ENCODE data around the gene TRRAP. TPM values are rescaled to one million over a fixed set of nuclear protein-coding genes. Genes with fewer than 3 reads are reported as not detected.
"Not testable (repeated sequence)": the region's sequence is repeated elsewhere in the genome, so short reads cannot be mapped to it uniquely, and the experiment has no call there.

The TRRAP gene
- total RNA-seq, 5 donors from 2014 or later (not counting 1 experiment from before 2014, with no cell fraction given), result 53.9 to 71.7 (median 65.8) TPM

DNA sequence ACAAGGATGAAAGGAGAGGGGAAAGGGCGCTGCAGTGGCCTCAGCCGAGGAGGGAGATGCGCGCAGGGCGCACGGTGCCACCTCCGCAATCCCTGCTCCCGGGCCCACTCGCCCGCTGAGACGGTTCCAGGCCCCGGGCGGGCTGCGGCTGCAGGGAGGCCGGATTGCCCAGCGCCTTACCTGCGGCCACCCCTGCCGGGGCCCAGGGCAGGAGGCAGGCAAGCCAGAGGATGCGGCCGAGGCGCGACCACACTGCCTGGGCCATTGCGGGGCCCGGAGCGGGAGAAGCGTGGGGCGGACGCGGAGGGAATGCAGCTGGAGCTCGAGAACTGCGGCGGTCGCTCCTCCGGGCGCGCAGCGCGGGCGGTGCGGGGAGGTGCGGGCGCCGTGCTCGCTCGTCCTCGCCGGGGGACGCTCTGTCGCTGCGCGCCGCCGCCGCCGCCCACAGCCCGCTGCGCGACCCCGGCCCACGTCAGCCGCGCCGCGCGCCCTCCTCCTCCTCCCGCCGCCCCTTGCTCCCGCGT is 8.7 kb upstream of the TRRAP start, which contains the start of gene TMEM130:
TMEM130 (minus strand) TSS at position 418 of the 524 bp plus-strand sequence; CDS start at position 265, 153 bp downstream.
- WGBS (ENCODE audit: insufficient coverage), result 1% methylated on average over 69 of the region's 69 CpGs
- Mint-ChIP-seq H3K4me1 (peaks cover 5 to 7% (median 7%) of the 10 kb centered on the region in 3 donors), H3K4me3 (peak within 1 kb of the TSS; percentile 71 to 83 (median 73)), H3K27me3 (peaks cover 4 to 16% of the 10 kb centered on the region in 2 donors), H3K27ac (no peak within 1 kb of the TSS), H3K36me3 (no peaks in the 10 kb centered on the region), H3K9me3 (no peaks in the 10 kb centered on the region)
- ChIA-PET POLR2A (no interaction called here), CTCF (no interaction called here)
- Histone ChIP-seq H3K4me1 (ENCODE audit: control insufficient read depth in 1 of 2, extremely low read depth in 1 of 2, insufficient read depth in 2 of 2, low read length in 2 of 2) (peaks cover 0 to 20% of the 10 kb centered on the region in 2 experiments), H3K36me3 (ENCODE audit: control insufficient read depth in 2 of 2, extremely low read depth in 1 of 2, insufficient read depth in 1 of 2, low read length in 1 of 2) (no peaks in the 10 kb centered on the region), H3K9me3 (no peaks in the 10 kb centered on the region), H3K27me3 (replicated peaks in 1 of 2; ENCODE audit: control insufficient read depth in 2 of 2, extremely low read depth in 1 of 2, insufficient read depth in 2 of 2, low read length in 1 of 2) (peaks cover 0 to 58% of the 10 kb centered on the region in 2 experiments), H3K4me3 (ENCODE audit: control insufficient read depth in 1 of 2, extremely low read depth in 1 of 2, low read length in 1 of 2) (peak within 1 kb of the TSS; percentile 27 to 35), H3K27ac (ENCODE audit: low read length) (no peak within 1 kb of the TSS)
- peak in 2 of 35 experiments; percentile 1 to 11 for DNase-seq
- peak; percentile 25 to 57 (median 46) for ATAC-seq (replicated peaks in 1 of 4)

DNA sequence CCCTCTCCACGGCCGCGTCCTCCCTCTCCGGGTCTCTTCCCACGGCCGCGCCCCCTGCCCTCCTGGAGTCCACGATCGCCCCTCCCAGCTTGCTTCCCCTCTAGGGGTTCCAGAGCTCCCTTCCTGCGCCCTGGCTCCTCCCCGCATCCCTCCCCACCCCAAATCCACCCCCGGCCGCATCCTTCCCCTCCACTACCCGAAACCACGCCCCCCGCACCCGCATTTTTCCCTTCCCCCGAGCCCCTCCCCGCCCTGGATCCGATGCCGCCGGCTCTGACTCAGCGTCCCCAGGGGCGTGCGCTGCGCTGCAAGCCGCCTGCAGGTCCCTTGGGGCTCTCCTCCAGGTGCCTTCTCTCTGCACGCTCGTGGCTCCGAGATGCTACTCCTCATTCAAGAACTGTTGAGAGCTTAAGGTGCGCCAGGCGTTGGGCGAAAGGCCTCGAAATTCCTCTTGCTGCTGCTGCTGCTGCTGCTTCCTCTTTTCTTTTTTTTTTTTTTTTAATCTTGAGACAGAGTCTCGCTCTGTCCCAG is 8.1 kb upstream of the TRRAP start:
- ChIA-PET CTCF (no interaction called here), POLR2A (no interaction called here)
- H3K4me3 ChIP-seq (ENCODE audit: control insufficient read depth in 1 of 2, extremely low read depth in 1 of 2, low read length in 1 of 2), result peak overlapping the region; percentile 27 to 35
- ATAC-seq (replicated peaks in 1 of 4), result peak; percentile 68 to 82 (median 80)
- Mint-ChIP-seq H3K27ac (no peak overlapping the region), H3K36me3 (no peaks in the 10 kb centered on the region), H3K4me1 (peaks cover 5 to 7% (median 7%) of the 10 kb centered on the region in 3 donors), H3K27me3 (peaks cover 4 to 16% of the 10 kb centered on the region in 2 donors), H3K4me3 (peak overlapping the region; percentile 71 to 83 (median 73)), H3K9me3 (no peaks in the 10 kb centered on the region)
- peaks cover 0 to 54% of the 10 kb centered on the region in 2 experiments for H3K27me3 ChIP-seq (replicated peaks in 1 of 2; ENCODE audit: control insufficient read depth in 2 of 2, extremely low read depth in 1 of 2, insufficient read depth in 2 of 2, low read length in 1 of 2)
- H3K9me3 ChIP-seq, result no peaks in the 10 kb centered on the region
- peak in 31 of 35 experiments; percentile 15 to 59 (median 30) for DNase-seq
- 1% methylated on average over 34 of the region's 35 CpGs for WGBS (ENCODE audit: insufficient coverage)
- H3K4me1 ChIP-seq (ENCODE audit: control insufficient read depth in 1 of 2, extremely low read depth in 1 of 2, insufficient read depth in 2 of 2, low read length in 2 of 2), result peaks cover 0 to 20% of the 10 kb centered on the region in 2 experiments
- no peak overlapping the region for H3K27ac ChIP-seq (ENCODE audit: low read length)
- H3K36me3 ChIP-seq (ENCODE audit: control insufficient read depth in 2 of 2, extremely low read depth in 1 of 2, insufficient read depth in 1 of 2, low read length in 1 of 2), result no peaks in the 10 kb centered on the region

DNA sequence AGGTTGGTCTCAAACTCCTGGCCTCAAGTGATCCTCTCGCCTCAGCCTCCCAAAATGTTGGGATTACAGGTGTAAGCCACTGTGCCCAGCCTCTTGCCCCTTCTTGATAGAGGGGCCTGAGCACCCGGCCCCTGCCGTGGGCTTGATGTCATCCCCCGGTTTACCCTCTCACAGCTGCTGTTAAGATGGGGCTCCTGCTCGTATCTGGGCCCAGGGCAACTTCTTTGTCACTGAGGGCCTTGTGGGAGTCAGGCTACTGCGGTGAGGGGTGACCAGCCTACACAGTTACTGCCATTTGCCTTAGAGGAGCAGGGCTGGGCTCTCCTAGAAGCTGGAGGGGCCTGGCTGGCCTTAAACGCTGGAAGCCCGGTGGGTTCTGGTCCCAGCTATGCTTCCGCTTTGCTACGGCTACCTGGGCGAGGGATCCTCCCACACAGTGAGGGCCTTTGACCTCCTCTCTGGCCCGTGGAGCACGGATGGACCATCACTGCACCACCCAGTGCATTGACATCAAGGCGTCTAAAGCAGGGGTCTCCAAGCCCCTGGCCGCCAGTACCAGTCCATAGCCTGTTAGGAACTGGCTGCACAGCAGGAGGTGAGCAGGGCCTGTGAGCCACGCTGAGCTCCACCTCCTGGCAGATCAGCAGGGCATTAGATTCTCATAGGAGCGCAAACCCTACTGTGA is 7.4 kb upstream of the TRRAP start:
- DNase-seq (no peak), ATAC-seq (replicated peaks in 1 of 4) (no peak)
- Histone ChIP-seq H3K27me3 (replicated peaks in 1 of 2; ENCODE audit: control insufficient read depth in 2 of 2, extremely low read depth in 1 of 2, insufficient read depth in 2 of 2, low read length in 1 of 2) (peaks cover 0 to 52% of the 10 kb centered on the region in 2 experiments), H3K36me3 (ENCODE audit: control insufficient read depth in 2 of 2, extremely low read depth in 1 of 2, insufficient read depth in 1 of 2, low read length in 1 of 2) (no peaks in the 10 kb centered on the region), H3K4me3 (ENCODE audit: control insufficient read depth in 1 of 2, extremely low read depth in 1 of 2, low read length in 1 of 2) (no peak overlapping the region), H3K27ac (ENCODE audit: low read length) (no peak overlapping the region), H3K9me3 (no peaks in the 10 kb centered on the region), H3K4me1 (ENCODE audit: control insufficient read depth in 1 of 2, extremely low read depth in 1 of 2, insufficient read depth in 2 of 2, low read length in 2 of 2) (peaks cover 0 to 20% of the 10 kb centered on the region in 2 experiments)
- WGBS (ENCODE audit: insufficient coverage), result 85% methylated on average over 16 of the region's 17 CpGs
- Mint-ChIP-seq H3K4me3 (peak overlapping the region; percentile 71 to 83 (median 73)), H3K36me3 (no peaks in the 10 kb centered on the region), H3K27me3 (peaks cover 4 to 19% of the 10 kb centered on the region in 2 donors), H3K27ac (no peak overlapping the region), H3K9me3 (no peaks in the 10 kb centered on the region), H3K4me1 (peaks cover 5 to 7% (median 7%) of the 10 kb centered on the region in 3 donors)
- ChIA-PET CTCF (interaction anchor here (0.5 to 0.7 kb wide), 2 partner anchors 457 to 1014 kb away, joined by 3 read pairs; no protein-coding TSS in a partner anchor), POLR2A (no interaction called here)

DNA sequence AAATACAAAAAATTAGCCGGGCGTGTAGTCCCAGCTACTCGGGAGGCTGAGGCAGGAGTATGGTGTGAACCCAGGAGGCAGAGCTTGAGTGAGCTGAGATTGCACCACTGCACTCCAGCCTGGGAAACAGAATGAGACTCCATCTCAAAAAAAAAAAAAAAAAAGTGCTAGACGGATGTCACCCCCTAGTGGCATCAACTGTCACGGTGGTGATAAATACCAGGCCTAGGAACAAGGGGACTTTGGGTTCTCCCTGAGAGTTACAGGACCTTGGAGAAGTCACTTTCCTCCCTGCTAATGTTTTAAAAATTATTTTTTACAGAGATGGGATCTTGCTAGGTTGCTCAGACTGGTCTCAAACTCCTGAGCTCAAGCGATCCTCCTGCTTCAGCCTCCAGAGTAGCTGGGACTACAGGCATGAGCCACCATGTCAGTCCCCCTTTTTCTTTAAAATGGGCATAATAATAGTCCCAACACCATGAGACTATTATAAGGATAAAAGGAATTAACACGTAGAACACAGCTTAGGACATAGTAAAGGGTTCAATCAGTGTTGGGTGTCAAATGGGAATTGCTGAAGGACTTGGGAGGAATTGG is 5.9 kb upstream of the TRRAP start:
- Mint-ChIP-seq H3K27ac (no peak overlapping the region), H3K4me3 (no peak overlapping the region), H3K9me3 (no peaks in the 10 kb centered on the region), H3K36me3 (no peaks in the 10 kb centered on the region), H3K4me1 (peaks cover 5 to 9% (median 7%) of the 10 kb centered on the region in 3 donors), H3K27me3 (peaks cover 4 to 19% of the 10 kb centered on the region in 2 donors)
- peaks cover 0 to 20% of the 10 kb centered on the region in 2 experiments for H3K4me1 ChIP-seq (ENCODE audit: control insufficient read depth in 1 of 2, extremely low read depth in 1 of 2, insufficient read depth in 2 of 2, low read length in 2 of 2)
- peaks cover 0 to 45% of the 10 kb centered on the region in 2 experiments for H3K27me3 ChIP-seq (replicated peaks in 1 of 2; ENCODE audit: control insufficient read depth in 2 of 2, extremely low read depth in 1 of 2, insufficient read depth in 2 of 2, low read length in 1 of 2)
- ATAC-seq (replicated peaks in 1 of 4) (no peak), DNase-seq (peak in 9 of 35 experiments; percentile 5 to 54 (median 17))
- H3K27ac ChIP-seq (ENCODE audit: low read length), result no peak overlapping the region
- no peaks in the 10 kb centered on the region for H3K9me3 ChIP-seq
- ChIA-PET POLR2A (no interaction called here), CTCF (interaction anchor here in 1 of 2 donors (0.7 kb wide), 3 partner anchors 17 to 667 kb away, joined by 3 to 4 read pairs (median 3); no protein-coding TSS in a partner anchor)
- no peaks in the 10 kb centered on the region for H3K36me3 ChIP-seq (ENCODE audit: control insufficient read depth in 2 of 2, extremely low read depth in 1 of 2, insufficient read depth in 1 of 2, low read length in 1 of 2)
- no peak overlapping the region for H3K4me3 ChIP-seq (ENCODE audit: control insufficient read depth in 1 of 2, extremely low read depth in 1 of 2, low read length in 1 of 2)
- 78% methylated on average over 3 of the region's 7 CpGs for WGBS (ENCODE audit: insufficient coverage)

DNA sequence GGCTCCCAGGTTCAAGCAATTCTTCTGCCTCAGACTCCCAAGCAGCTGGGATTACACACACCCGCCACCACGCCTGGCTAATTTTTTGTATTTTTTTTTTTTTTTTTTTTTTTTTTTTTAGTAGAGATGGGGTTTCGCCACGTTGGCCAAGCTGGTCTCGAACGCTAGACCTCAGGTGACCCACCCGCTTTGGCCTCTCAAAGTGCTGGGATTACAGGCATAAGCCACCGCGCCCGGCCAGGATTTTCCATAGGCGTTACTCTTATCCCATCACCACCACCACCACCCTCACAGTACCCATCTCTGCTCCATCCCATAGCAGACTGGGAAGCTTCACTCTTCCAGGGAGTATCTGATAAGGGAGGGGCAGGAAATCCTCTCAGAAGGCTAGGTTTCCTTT is 4.7 kb upstream of the TRRAP start:
- H3K4me1 Mint-ChIP-seq; H3K27ac ChIP-seq (ENCODE audit: low read length); H3K4me3 Mint-ChIP-seq; H3K9me3 Mint-ChIP-seq; H3K27ac Mint-ChIP-seq; H3K36me3 ChIP-seq (ENCODE audit: control insufficient read depth in 2 of 2, extremely low read depth in 1 of 2, insufficient read depth in 1 of 2, low read length in 1 of 2); H3K4me3 ChIP-seq (ENCODE audit: control insufficient read depth in 1 of 2, extremely low read depth in 1 of 2, low read length in 1 of 2); H3K9me3 ChIP-seq; ATAC-seq (replicated peaks in 1 of 4); CTCF ChIA-PET; H3K36me3 Mint-ChIP-seq; DNase-seq: not testable (repeated sequence)
- H3K4me1 ChIP-seq (ENCODE audit: control insufficient read depth in 1 of 2, extremely low read depth in 1 of 2, insufficient read depth in 2 of 2, low read length in 2 of 2), result peaks cover 2 to 27% of the 10 kb centered on the region in 2 experiments
- no CpG with 5 or more reads among the region's 11 CpGs for WGBS (ENCODE audit: insufficient coverage)
- peaks cover 0 to 38% of the 10 kb centered on the region in 2 experiments for H3K27me3 ChIP-seq (replicated peaks in 1 of 2; ENCODE audit: control insufficient read depth in 2 of 2, extremely low read depth in 1 of 2, insufficient read depth in 2 of 2, low read length in 1 of 2)
- H3K27me3 Mint-ChIP-seq, result peaks cover 4 to 19% of the 10 kb centered on the region in 2 donors
- POLR2A ChIA-PET, result interaction anchor here in 1 of 2 donors (0.6 to 0.7 kb wide), 2 partner anchors 16 to 621 kb away, joined by 3 to 6 read pairs; no protein-coding TSS in a partner anchor

DNA sequence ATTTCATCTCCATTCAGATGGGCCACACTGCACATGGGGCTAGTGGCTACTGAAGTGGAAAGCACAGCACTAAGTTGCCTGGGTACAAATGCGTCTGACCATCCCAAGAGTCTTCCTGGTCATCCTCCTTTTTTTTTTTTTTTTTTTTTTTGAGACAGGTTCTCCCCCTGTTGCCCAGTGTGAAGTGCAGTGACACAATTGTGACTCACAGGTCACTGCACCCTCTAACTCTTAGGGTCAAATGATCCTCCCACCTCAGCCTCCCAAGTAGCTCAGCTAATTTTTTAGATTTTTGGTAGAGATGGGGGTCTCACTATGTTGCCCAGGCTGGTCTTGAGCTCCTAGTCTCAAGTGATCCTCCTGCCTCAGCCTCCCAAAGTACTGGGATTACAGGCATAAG is 3.4 kb upstream of the TRRAP start:
- Mint-ChIP-seq H3K4me3 (no peak overlapping the region), H3K27ac (no peak overlapping the region), H3K9me3 (no peaks in the 10 kb centered on the region), H3K27me3 (peaks cover 4 to 19% of the 10 kb centered on the region in 2 donors), H3K4me1 (peaks cover 8 to 14% (median 13%) of the 10 kb centered on the region in 3 donors), H3K36me3 (no peaks in the 10 kb centered on the region)
- H3K27me3 ChIP-seq (replicated peaks in 1 of 2; ENCODE audit: control insufficient read depth in 2 of 2, extremely low read depth in 1 of 2, insufficient read depth in 2 of 2, low read length in 1 of 2), result peaks cover 0 to 31% of the 10 kb centered on the region in 2 experiments
- H3K36me3 ChIP-seq (ENCODE audit: control insufficient read depth in 2 of 2, extremely low read depth in 1 of 2, insufficient read depth in 1 of 2, low read length in 1 of 2), result no peaks in the 10 kb centered on the region
- H3K4me1 ChIP-seq (ENCODE audit: control insufficient read depth in 1 of 2, extremely low read depth in 1 of 2, insufficient read depth in 2 of 2, low read length in 2 of 2), result peaks cover 4 to 25% of the 10 kb centered on the region in 2 experiments
- no peaks in the 10 kb centered on the region for H3K9me3 ChIP-seq
- no peak for DNase-seq
- 40% methylated on average over 1 of the region's 1 CpG for WGBS (ENCODE audit: insufficient coverage)
- POLR2A ChIA-PET, result no interaction called here
- CTCF ChIA-PET, result no interaction called here
- H3K27ac ChIP-seq (ENCODE audit: low read length), result no peak overlapping the region
- no peak for ATAC-seq (replicated peaks in 1 of 4)
- no peak overlapping the region for H3K4me3 ChIP-seq (ENCODE audit: control insufficient read depth in 1 of 2, extremely low read depth in 1 of 2, low read length in 1 of 2)
